Posterior cingulate gyrus (tissue), 11 donors: Measurements from ENCODE around the gene CENPVL3.
"Not testable (repeated sequence)": the region's sequence is repeated elsewhere in the genome, so short reads cannot be mapped to it uniquely, and the experiment has no call there.

Source experiments
- DNase-seq, 10 donors: peaks; one replicate each; pipeline versions ENCODE4 v3.0.0 to v3.0.0-alpha.2; 2020 to 2021; ENCODE audit warnings: mixed read lengths in 3 of 10
- intact Hi-C: fragments of 100-400 bp; cut with DNase I; formaldehyde crosslinking; loops from one replicate; pipeline ENCODE4 v1.15.1; 2023

Gene CENPVL3

DNA sequence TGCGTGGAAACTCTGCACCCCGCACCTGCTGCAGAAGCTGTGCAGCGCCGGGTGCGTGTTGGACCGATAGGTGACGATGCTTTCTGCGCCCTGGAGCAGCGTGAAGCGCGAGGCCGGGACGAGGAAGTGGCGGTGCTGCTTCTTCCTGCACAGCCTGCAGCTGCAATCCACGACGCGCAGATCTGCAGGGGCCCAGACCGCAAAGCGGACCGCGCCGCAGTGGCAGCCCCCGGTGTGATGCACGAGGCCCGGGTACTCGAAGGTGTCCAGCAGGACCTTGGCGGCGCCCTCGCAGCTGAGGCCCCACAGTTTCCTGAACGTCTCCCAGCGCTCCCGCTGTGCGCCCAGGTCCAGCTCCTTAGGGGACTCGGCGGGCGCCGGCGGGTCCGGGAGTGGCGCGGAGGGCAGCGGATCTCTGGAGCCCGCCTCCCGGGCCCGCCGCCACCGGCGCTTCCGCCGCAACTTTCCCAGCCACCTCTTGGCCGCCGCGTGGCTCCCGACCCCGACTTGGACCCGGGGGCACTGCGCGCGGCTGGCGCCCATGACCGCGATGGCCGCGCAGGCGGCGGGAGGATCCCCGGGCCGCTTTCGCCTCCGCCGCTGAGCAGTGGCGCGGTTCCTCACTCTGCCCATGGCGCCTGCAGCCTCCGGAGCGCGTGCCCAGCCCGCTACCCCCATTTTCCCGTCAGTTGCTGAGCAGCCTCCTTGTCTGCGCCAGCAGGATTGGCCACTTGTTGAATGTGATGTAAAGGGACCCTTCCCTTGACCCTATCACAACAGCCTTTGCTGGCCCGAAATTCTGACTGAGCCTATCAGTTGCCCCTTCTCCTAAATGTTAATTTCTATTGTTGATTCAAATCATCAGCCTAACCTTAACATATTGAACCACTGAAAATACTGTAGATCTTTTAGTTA is at the start of gene CENPVL3:
TSS of gene CENPVL3 (minus strand) at position 672 of the 915 bp plus-strand sequence. CDS start at position 633, 39 bp downstream.
- intact Hi-C loops: not testable (repeated sequence)
- peak in 2 of 10 donors; percentile 59 to 80 for DNase-seq

DNA sequence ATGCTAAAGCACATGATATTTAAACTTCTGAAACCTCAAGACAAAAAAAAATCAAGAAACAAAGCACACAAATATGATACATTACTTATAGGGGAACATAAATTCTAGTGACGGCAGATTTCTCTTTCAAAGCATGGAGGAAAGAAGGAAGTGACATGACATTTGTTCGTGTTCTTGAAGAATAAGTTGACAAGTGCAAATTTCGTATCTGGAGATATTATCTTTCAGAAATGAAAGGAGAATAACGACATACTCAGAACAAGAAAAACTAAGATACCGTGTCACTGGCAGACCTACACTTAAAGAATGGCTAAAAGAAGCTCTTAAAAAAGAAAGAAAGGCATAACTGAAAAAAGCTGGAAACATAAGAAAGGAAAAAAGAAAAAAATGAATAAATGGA is 47.3 kb upstream of the CENPVL3 start:
- intact Hi-C loops: no loop called here
- no peak for DNase-seq

DNA sequence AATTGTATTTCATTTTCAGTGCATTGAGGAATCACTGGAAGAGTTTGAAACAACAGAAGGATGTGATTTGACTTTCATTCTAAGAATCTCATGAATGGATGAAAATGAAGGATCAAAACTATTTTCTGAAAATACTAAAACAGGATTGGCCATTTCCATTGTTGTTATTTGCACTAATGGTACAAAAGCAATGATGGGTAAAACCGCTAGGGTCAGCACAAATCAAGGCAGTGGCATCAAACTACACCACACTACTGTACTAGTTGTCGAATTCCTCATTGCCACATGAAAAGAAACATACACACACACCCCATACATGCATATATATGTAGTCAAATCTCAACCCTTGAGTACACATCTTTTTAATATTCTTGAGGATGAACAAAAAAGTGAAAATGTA is 24.7 kb upstream of the CENPVL3 start:
- intact Hi-C loops: loop anchor here (5.0 kb wide), 1 partner anchor 219 kb away; no protein-coding TSS in a partner anchor
- DNase-seq: no peak

DNA sequence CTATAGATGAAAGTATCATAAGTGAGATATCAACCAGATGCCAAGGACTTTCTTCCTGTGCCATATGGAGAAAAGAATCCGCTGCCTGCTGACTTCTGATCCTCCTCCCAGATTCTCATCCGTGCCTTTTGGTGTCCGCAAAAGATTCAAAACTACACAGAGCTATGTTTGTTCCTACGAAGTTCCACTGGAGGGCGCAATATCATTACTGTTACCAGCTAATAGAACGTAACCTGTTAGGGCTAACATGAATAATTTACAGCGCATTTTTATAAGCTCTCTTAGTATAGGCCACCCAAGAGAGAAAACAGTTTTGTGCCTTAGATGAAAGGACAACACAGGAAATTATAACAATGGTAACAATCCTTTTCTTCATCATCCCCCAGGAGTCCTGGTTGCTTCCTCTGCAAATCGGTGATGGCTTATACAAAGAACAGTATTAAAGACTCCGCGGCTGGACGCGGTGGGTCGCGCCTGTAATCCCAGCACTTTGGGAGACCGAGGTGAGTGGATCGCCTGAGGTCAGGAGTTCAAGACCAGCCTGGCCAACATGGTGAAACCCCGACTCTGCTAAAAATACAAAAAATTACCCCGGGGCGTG is 22.8 kb upstream of the CENPVL3 start:
- intact Hi-C loops: loop anchor here (5.0 kb wide), 1 partner anchor 221 kb away; no protein-coding TSS in a partner anchor
- DNase-seq: no peak

DNA sequence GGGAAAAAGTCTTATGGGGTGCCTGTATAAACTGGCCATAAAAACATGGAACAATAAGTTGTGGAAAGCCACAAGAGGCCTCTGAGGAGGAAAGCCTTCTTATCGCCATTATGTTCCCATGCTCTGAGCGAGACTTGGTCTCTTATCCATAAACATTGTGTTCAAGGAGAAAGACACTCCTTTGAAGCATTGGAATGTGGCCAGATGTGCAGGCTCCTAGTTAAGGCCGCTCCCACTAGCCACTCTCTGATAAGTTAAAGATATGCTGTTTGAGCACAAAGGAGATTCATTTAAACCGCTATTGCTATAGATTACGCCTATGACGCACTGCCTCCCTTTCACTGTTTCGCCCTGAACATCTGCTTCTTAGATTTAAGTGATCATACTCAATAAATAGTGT is 17.8 kb upstream of the CENPVL3 start:
- DNase-seq, intact Hi-C loops: not testable (repeated sequence)

DNA sequence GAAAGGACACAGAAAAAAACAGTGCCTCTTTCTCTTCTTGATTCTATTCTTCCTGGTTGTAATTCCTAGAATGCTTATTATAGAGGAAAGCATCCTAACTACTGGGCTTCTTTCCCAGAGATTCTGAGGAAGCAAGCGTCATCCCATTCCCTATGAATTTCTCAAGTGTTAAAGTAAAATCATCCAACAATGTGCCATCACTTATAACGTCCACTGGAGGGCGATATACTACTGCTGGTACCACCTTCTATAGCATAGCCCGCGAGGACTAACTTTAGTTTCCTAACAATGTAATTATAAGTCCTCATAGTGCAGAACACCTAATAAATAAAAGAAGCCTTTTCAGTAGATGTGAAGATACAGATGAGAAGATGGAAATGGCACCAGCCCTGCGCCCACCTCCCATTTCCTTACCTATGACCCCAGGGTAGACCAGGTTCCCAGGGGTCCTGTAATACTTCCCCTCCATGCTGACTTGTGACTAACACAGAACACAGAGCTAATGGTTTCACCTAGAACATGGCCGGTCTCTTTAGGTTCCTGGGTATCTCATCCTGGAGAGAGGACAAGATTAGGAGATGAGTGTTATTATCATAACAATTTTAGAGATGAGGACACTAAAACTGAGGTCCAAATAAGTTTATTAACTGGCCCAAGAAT is 4.2 kb downstream of the CENPVL3 start:
- intact Hi-C loops: loop anchor here (2.0 kb wide), 1 partner anchor 246 kb away; no protein-coding TSS in a partner anchor
- no peak for DNase-seq

DNA sequence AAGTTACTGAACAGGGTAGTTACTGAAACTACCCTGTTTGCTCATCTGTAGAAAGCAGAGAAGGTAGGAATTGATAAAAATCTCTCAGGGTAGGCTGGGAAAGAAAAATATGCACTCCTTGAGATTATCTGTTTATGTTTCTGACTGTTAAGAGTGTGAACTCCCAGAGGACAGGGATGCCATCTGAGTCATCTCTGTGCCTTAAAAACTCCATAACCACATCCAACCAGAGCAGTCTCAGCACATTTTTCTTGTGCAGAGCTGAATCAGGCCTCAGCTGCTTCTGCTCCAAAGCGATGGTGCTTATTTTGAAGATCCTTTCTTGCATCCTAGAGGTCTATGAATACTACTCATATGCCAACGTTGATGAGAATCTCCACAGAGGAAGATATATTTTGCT is 9.9 kb downstream of the CENPVL3 start:
- DNase-seq: no peak
- intact Hi-C loops: no loop called here

DNA sequence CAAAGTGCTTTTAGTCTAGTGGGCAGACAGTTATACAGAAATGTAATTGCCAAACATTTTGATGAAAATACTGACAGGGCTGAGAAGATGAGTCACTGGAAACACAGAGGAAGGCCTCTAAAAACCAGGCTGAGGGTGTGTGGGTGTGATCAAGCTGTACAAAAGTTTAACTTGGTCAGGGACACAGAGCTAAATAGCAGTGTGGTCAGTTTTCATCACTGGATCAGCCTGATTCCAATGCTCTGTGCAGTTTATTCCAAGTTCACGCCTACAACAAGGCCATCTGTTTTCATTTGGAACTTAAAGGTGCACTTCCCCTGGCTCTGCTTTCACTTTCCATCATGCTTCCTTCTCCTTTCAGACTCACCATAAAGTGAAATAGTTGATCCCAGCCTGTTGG is 10.6 kb downstream of the CENPVL3 start:
- no peak for DNase-seq
- intact Hi-C loops: no loop called here

DNA sequence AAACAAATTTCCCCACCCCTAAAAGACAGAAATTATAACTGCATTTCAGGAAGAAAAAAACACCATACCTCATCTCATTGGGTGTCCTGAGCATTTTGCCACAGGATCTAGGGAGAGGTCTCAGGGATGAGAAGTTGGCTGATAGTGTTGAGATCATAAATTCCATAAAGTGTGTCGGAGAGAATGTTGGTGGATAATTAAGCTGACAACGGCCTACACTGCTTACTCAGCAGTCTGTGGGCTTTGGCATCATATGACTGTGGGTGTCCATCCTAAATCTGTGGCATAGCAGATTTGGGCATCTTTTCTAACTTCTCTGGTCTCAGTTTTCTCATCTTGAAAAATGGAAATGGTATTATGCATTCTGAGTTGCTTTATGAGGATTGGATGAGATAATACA is 12.3 kb downstream of the CENPVL3 start:
- intact Hi-C loops: no loop called here
- DNase-seq: peak in 1 of 10 donors; percentile 27

DNA sequence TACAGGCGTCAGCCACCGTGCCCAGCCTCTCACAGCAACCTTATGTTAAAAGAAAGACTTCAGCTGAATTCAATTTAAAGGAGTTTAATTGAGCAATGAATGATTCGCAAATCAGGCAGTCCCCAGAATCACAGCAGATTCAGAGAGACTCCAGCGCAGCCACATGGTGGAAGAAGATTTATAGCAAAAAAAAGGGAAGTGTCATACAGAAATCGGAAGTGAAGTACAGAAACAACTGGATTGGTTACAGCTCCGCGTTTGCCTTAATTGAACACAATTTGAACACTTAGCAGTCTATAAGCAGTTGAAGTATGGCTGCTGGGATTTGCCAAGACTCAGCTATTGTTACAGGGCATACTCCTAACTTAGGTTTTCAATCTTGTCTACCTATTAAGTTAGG is 19.8 kb downstream of the CENPVL3 start:
- intact Hi-C loops: no loop called here
- DNase-seq: no peak

DNA sequence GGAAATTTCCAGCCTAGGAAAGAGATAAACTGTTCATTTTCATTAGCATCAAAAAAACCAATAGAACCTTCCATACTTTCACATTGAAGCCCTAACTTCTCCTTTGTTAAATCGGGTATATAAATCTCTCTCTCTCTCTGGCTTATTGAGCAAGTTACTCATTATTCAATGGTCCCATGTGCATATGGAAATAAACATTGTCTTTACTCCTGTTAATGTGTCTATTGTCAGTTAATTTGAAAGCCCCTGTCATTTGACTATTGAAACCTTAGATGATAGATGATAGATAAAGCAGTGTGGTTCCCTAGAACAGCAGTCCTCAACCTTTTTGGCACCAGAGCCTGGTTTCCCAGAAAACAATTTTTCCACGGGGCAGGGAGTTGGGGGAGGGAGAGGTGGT is 46.8 kb downstream of the CENPVL3 start:
- no peak for DNase-seq
- intact Hi-C loops: no loop called here

DNA sequence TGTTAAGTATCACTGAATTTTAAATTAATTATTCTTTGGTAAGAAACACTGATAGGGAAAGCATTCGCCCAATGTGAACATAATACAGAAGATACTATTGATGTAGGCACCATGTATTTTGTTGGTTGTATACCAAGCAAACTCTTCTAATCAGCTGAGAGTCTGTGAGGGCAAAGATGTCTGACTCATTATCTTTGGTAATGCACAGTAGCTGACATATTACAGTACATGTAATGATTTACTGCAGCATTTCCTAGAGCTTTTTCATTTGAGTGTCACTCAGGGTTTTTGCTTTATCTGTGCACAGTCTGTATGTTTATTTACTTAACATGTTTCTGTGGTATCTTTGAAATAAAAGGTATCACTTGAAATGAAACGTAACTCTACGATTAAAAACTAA is 49.2 kb downstream of the CENPVL3 start:
- DNase-seq: no peak
- intact Hi-C loops: no loop called here

DNA sequence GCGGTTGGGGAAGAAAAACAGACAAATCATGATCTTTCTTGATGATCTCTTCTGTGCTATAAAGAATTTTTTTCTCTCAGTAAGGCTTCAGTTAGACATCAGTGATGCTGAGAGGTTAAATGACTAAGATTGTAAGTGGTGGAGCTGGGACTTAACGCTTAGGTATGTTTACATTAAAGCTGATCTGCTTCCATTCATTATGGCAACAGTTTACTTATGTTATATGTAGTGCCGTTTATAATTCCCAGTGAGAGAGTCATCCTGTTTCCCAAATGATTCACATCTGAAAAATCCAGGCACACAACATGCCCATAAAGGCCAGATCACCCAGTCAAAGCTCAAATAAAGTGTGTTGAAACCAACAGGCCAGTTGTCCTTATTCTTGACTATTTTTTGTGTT is 50.1 kb downstream of the CENPVL3 start:
- intact Hi-C loops: no loop called here
- DNase-seq: no peak
